Esophagus squamous epithelium (tissue), 5 donors: ENCODE data around the gene PEA15. TPM values are rescaled to one million over a fixed set of nuclear protein-coding genes. Genes with fewer than 3 reads are reported as not detected.

ENCODE experiments used
- DNase-seq: peaks from one replicate; lab custom pipeline; 2025; lab: John Stamatoyannopoulos, UW
- H3K27ac ChIP-seq, 4 donors: fragments of 200-600 bp; sonication (generic); one replicate each; pipeline ENCODE4 v1.5.1; 2016 to 2019; ENCODE audit warnings: mild to moderate bottlenecking in 1 of 4
- H3K27me3 ChIP-seq, 4 donors: fragments of 200-600 bp; sonication (generic); 1 replicate in 3 of 4; 2 replicates in 1 of 4; pipeline versions ENCODE4 v1.5.1 to v1.6.0; 2017 to 2021; ENCODE audit warnings: antibody characterized with exemption in 1 of 4
- H3K36me3 ChIP-seq, 3 donors: fragments of 200-600 bp; sonication (generic); one replicate each; pipeline ENCODE4 v1.5.1; 2016 to 2019
- H3K4me1 ChIP-seq, 3 donors: fragments of 200-600 bp; sonication (generic); one replicate each; pipeline ENCODE4 v1.5.1; 2017 to 2019
- H3K4me3 ChIP-seq, 4 donors: fragments of 200-600 bp; sonication (generic); 1 replicate in 3 of 4; 2 replicates in 1 of 4; pipeline ENCODE4 v1.5.1; 2016 to 2019; ENCODE audit warnings: mild to moderate bottlenecking in 2 of 4, moderate library complexity in 1 of 4
- H3K9me3 ChIP-seq, 3 donors: fragments of 200-600 bp; sonication (generic); one replicate each; pipeline ENCODE4 v1.5.1; 2016 to 2019
- CTCF ChIP-seq, 6 experiments: fragments of 450-650 bp in 4 of 6; fragments of 200-600 bp in 2 of 6; sonication (generic) in 2 of 6; IDR thresholded peaks; one replicate each; pipeline ENCODE4 v1.5.1; 2016 to 2019; ENCODE audit warnings: antibody characterized with exemption in 6 of 6, mild to moderate bottlenecking in 4 of 6, moderate library complexity in 4 of 6
- POLR2A ChIP-seq, 4 donors: fragments of 450-650 bp; IDR thresholded peaks; one replicate each; pipeline ENCODE4 v1.6.1; 2017; ENCODE audit warnings: antibody characterized with exemption in 4 of 4, mild to moderate bottlenecking in 4 of 4, moderate library complexity in 3 of 4
- WGBS, 2 donors: methylation state at CpG; one replicate each; pipeline ENCODE4 v1.1.5; 2018; 5-methylcytosine and 5-hydroxymethylcytosine counted together
- intact Hi-C: fragments of 100-400 bp; cut with DNase I; formaldehyde crosslinking; loops from one replicate; pipeline ENCODE4 v1.15.0; 2022
- total RNA-seq, 4 donors: library from RNA; depleted of rRNA; stranded (reverse); fragments of >200 nt; gene quantifications; one replicate each; pipeline ENCODE4 v1.1.0, GENCODE V29; 2016
- donor health status: DM: yes; HTN: yes; CAD: no.

Gene PEA15
- total RNA-seq, 4 donors from 2014 or later: 39.1 to 86.0 (median 69.8) TPM

DNA sequence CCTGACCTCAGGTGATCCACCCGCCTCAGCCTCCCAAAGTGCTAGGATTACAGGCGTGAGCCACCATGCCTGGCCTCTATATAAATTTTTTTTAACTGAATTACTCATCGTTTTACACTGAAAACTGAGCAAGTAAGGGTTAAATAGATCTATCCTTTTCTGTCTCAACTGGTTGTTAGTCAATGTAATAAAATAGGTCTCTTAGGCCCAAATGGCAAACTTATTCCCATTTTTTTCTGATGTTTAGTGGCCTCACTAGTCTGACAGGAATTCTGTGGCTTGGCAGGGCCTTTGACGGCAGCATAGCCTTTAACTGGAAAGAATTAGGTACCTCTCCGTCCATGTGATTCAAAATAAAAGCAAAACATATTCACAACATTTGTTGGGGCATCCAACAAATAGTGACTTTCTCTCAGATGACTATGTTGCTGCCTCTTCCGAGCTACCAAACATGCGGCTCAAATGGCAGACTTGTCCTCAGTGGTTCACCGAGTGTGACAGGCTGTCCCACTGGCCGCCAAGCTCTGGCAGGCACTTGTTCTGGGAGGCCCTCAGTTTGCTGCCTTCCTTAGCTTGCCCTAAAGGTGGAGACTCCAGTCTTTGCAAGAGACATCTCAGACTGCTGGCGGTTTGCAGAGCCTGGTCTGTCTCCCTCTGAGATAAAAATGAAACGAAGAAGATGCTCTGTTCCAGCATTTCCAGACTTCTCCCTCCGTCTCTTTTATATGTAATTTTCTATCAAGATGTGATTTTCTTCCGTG, 36.4 kb upstream of the PEA15 start:
- no peak for TF ChIP-seq CTCF (IDR thresholded peaks at IDR 0.05)
- TF ChIP-seq POLR2A (IDR thresholded peaks at IDR 0.05): no peak
- 76 to 78% methylated on average over 11 to 13 of the region's 13 CpGs for WGBS, 2 donors
- no peaks in the 10 kb centered on the region for H3K4me1 ChIP-seq

GRCh38 chr1:160169553-160170399, 35.4 kb upstream of the PEA15 start:
- no peak for TF ChIP-seq POLR2A (IDR thresholded peaks at IDR 0.05)
- no peak for TF ChIP-seq CTCF (IDR thresholded peaks at IDR 0.05)
- DNase-seq: no peak
- Histone ChIP-seq H3K9me3 (no peaks in the 10 kb centered on the region), H3K27me3 (peaks cover 0 to 26% (median 0%) of the 10 kb centered on the region in 4 donors), H3K4me1 (no peaks in the 10 kb centered on the region), H3K4me3 (no peak overlapping the region), H3K27ac (no peak overlapping the region), H3K36me3 (no peaks in the 10 kb centered on the region)
- intact Hi-C loops: no loop called here
- WGBS, 2 donors: 43 to 49% methylated on average over 13 of the region's 15 CpGs

More for the DNA sequence above, 36.4 kb upstream of the PEA15 start:
- no peak for DNase-seq
- no peak overlapping the region for H3K27ac ChIP-seq
- intact Hi-C loops: no loop called here
- H3K4me3 ChIP-seq: no peak overlapping the region
- H3K9me3 ChIP-seq: no peaks in the 10 kb centered on the region
- no peaks in the 10 kb centered on the region for H3K36me3 ChIP-seq
- peaks cover 0 to 26% (median 0%) of the 10 kb centered on the region in 4 donors for H3K27me3 ChIP-seq

- H3K9me3 ChIP-seq: no peaks in the 10 kb centered on the region
- peaks cover 0 to 20% (median 0%) of the 10 kb centered on the region in 4 donors for H3K27me3 ChIP-seq
- H3K36me3 ChIP-seq: no peaks in the 10 kb centered on the region
- DNase-seq: no peak
- intact Hi-C loops: no loop called here
- H3K4me3 ChIP-seq: no peak overlapping the region
- 89 to 90% methylated on average over 4 of the region's 4 CpGs for WGBS, 2 donors
- no peak overlapping the region for H3K27ac ChIP-seq
- H3K4me1 ChIP-seq: no peaks in the 10 kb centered on the region
- TF ChIP-seq CTCF (IDR thresholded peaks at IDR 0.05) (no peak), POLR2A (IDR thresholded peaks at IDR 0.05) (no peak)
Measured at GRCh38 chr1:160171354-160171753, 33.8 kb upstream of the PEA15 start.

DNA sequence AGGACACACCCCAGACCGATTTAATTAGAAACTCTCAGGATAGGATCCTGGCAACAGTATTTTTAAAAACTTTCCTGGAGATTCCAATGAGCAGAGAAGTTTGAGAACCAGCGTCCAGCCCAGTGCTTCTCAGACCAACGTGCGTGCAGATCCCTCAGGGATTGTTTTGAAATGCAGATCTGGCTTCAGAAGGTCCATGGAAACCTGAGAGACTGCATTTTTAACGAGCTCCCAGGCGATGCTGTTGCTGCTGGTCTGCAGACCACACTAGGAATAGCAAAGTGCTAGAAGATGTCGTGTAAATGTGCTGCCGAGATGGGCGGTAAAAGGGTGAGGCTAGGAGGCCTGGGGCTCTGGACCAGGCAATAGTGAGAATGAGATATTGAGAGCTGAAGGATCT, 33.2 kb upstream of the PEA15 start:
- no peak for TF ChIP-seq CTCF (IDR thresholded peaks at IDR 0.05)
- no peak for TF ChIP-seq POLR2A (IDR thresholded peaks at IDR 0.05)
- H3K4me3 ChIP-seq: no peak overlapping the region
- H3K36me3 ChIP-seq: no peaks in the 10 kb centered on the region
- peaks cover 0 to 14% (median 0%) of the 10 kb centered on the region in 4 donors for H3K27me3 ChIP-seq
- H3K9me3 ChIP-seq: no peaks in the 10 kb centered on the region
- no peak for DNase-seq
- intact Hi-C loops: no loop called here
- no peak overlapping the region for H3K27ac ChIP-seq
- H3K4me1 ChIP-seq: no peaks in the 10 kb centered on the region
- 63 to 67% methylated on average over 9 of the region's 9 CpGs for WGBS, 2 donors

DNA sequence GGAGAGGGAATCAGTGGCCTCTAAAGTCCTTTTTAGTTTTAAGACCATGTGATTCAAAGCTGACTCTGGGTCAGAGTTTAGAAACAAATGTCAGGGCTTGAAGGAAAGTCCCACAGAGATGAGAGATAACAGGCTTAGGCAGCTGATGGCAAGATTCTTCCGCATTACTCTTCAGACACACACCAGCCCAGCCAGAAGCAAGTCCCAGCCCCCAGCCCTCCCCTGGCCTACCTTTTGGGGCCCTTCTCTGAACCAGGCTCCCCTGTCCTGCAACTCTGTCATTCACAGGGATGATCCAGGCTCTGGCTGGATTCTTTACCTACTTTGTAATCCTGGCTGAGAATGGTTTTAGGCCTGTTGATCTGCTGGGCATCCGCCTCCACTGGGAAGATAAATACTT, 28.0 kb upstream of the PEA15 start:
- Histone ChIP-seq H3K9me3 (no peaks in the 10 kb centered on the region), H3K4me3 (no peak overlapping the region), H3K4me1 (no peaks in the 10 kb centered on the region), H3K36me3 (no peaks in the 10 kb centered on the region), H3K27ac (no peak overlapping the region), H3K27me3 (peaks cover 0 to 1% (median 0%) of the 10 kb centered on the region in 4 donors)
- intact Hi-C loops: no loop called here
- 88 to 92% methylated on average over 1 to 2 of the region's 2 CpGs for WGBS, 2 donors
- TF ChIP-seq POLR2A (IDR thresholded peaks at IDR 0.05): no peak
- no peak for TF ChIP-seq CTCF (IDR thresholded peaks at IDR 0.05)
- DNase-seq: no peak
